Activated CD4-positive, alpha-beta T cell treated with anti-CD3 and anti-CD28 coated beads, Interleukin-2, amount 50 U/mL, for 48 hours (primary cell): Measurements from ENCODE around the gene SNX8.

Experiments
- DNase-seq, 2 experiments: peaks; one replicate each; pipeline ENCODE4 v3.0.0-alpha.2; 2020

The SNX8 gene

DNA sequence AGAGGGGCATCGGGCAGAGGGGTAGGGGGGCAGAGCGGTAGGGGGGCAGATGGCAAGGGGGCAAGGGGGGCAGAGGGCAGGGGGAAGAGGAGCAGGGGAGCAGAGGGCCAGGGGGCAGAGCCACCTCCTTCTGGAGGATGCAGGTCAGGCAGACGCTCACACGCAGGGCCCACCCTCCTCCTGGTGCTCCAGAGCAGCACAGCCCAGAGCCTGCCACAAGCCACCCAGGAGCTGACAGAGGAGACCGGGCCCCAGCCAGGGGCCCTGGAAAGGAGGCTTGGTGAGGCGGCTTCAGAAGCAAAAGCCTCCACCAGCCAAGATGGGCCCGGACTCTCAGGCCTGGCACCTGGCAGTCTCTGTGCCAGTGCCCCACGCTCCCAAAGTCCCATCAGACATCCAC, 94.6 kb downstream of the SNX8 start:
- no peak for DNase-seq

DNA sequence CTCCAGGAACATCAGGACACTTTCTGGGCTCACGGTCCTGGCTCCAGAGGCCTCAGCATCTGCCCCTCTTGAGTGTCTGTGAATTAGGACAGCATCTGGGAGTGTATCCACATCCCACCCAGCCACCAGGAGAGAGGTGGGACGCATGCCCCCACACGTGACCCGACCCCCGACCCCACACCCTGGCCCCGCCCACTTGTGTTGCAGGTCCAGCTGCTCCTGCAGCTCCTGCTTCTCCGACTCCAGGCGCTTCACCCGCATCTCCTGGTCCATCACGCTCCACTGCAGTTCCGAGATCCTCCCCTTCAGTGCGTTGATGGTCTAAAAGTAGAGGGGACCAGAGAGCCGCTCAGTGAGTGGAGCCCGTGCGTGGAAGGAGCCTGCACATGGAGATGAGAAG, 95.1 kb downstream of the SNX8 start:
- no peak for DNase-seq

DNA sequence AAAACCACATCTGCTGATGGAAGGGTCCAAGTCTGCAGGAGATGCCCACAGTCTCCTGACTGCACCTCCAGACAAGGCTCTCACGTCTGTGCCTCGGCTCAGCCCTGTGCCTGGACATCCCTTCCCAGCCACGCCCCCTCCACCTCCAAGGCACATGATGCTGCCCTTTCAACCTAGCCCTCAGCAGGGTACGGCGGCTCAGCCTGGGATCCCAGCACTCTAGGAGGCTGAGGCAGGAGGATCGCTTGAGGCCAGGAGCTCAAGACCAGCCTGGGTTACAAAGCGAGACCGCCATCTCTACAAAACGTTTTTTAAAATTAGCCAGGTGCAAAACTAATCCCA, 95.8 kb downstream of the SNX8 start:
- DNase-seq = no peak

DNA sequence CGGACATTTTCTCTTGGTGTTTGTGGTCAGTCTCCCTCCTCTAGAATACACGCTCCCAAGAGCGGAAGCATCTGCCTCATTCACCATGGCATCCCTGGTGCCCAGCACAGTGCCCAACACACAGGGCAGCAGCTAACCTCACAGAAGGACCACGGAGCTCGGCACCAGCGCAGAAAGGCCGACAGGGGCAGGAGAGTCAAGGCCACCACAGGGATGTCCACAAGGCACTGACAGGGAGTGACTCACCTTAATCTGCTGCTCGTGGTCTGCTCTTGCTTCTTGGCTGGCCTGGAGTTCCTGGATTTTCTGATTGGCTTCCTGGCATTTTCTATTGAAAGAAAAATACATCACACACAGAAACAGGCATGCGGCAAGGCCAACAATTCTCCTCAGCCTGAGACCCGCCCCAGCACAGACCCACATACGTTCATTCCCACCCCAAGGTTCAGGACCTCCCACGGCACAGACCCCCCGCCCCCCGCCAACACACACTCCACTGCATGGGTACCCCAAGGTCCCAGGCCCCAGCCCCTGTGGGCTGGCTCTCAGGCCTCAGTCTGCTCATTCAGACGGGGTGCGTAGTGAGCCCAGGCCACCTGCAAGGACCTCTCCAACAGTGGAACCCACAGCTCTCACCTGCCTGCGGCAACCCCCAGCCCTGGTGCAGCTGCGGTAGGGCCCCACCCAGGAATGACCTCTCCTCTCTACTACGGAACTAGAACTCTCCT, 96.4 kb downstream of the SNX8 start:
- DNase-seq = no peak

DNA sequence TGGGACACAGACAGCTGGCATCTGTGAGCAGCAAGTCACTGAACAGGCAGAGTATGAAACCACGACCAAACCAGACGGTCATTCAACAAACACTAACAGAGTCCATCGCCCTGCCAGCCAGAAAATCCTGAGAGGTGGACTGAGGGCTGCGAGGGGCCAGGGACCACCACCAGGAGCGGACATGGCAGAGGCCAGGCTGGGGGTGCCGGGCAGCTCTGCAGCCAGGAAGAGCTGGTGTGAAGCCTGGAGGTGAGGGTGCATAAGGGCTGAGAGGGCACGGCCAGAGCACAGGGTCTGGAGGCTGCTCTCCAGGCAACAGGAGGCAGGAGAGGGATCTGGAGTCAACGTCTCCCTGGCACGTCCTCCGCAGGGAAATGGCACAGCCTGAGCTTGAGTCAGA, 97.0 kb downstream of the SNX8 start:
- no peak for DNase-seq

DNA sequence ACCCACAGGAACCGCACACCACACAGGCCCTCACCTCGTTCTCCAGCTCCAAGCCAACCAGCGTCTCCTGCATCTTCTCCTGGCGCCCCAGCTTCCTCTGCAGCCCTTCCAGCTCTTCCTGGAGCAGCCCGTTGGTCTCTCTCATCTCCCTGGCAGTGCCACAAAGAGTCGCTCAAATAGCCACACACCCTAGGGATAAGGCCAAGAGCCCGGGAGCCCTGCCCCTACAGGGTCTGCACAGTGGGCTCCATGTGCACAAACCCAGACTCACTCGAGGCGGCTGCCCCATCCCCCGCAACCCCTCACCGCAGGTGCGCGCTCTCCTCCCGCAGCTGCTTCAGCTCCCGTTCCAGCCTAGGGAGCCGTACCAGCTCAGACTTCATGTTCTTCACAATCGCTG, 98.4 kb downstream of the SNX8 start:
- DNase-seq = no peak

DNA sequence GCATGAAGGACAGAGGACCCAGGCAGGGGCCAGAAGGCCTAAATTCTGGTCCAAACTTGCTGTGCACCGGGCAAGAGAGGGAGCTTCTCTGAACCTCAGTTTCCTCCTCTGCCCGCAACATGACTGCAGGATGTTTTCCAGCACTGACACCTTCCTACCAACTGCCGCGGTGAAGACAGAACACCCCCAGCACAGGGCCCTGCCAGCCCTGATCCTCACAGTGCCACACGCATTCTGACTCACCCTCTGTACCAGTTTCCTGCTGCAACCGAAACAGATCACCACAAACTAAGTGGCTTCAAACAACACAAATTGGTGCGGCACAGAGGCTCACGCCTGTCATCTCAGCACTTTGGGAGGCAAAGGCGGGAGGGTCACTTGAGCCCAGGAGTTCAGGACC, 99.6 kb downstream of the SNX8 start:
- DNase-seq = peak; percentile 9 to 30

DNA sequence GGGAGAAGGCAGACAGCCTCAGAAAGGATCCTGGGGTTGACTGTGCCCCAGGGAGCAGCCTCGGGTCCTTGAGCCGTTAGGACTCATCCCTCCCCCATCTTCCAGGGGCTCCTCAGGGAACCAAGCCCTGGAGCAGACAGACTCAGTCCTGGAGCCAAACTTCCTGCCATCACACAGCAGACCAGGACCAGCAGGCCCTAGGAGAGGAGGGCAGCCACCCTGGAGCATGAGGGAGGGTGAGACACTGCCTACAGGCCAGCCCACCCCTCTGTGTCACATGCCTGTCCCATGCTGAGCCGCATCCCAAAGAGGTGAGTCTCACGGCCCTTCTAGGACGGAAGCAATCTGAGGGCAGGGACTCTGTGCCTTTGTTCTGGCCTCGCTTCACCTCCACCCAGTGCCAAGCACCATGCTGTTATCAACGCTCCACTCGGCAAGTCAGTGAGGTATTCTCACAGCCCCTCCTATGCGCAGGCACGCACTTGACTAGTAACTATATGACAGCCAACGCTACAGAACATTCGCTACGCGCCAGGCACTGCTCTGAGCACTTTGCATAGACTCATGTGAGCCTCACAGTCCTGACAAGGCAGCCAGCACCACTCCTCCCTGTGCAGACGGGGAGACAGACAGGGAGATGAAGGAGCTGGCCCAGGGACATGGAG, 100.6 kb downstream of the SNX8 start:
- DNase-seq = no peak

DNA sequence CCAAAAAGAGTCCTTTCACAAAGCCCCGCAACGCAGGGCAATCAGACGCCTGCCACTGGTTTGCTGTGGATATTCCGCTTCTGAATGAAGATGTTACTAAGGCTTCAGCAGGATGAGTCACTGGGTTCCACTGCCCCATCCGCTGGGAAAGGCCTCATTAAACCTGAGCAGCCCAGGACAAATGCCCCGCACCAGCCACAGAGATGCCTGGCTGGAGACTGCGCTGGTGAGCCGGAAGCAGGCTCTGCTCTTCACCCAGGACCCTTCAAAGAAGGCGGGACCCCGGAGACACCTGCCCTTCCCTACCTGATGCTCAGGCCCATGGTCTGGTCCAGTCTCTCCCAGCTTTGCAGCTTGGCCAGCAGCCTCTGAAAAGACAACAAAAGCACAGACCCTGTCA, 101.3 kb downstream of the SNX8 start:
- DNase-seq = no peak

DNA sequence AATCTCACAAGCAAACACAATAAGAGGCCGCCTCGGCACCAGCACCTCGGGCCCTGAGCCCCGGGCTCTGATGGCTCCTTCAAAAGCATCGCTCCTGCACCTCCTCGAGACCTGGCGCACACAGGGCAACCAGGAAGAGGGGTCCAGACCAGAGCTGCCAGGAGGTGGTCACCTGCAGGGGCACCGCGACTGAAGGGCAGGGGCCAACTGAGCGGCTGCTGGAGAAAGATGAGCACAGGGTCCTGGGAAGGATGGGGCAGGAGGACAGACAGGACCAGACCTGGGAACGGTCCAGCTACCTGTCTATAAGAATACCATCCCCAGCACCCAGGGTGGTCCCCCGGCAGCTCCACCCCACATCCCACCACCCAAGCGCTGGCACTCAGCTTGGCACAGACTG, 102.3 kb downstream of the SNX8 start:
- no peak for DNase-seq

DNA sequence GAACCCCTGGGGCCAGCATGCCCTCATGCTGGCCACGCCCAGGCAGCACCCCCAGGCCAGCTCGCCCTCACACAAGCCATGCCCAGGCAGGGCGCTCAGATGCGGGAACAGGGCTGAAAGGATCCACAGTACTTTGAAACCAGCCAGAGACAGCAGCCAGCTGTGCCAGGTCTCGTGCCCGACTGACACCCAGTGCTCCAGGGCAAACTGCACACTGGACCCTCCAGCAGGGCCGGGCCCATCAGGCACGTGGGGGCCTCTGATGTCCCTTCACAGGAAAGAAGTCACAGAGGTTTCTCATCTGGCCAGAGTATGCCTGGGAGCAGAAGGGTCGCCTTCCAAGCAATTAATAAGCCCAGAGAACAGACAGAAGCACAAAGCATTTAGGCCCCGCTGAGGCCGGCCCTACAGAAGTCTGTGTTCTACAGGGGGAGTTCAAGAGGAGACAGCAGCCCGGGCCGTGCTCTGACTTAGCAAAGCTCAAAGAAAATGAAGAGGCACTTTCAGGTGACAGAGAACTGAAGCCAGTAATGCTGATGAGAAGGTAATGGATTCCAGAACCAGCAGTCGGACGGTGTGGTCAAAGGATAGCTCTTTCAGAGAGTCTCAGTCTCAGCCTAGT, 102.9 kb downstream of the SNX8 start:
- no peak for DNase-seq

DNA sequence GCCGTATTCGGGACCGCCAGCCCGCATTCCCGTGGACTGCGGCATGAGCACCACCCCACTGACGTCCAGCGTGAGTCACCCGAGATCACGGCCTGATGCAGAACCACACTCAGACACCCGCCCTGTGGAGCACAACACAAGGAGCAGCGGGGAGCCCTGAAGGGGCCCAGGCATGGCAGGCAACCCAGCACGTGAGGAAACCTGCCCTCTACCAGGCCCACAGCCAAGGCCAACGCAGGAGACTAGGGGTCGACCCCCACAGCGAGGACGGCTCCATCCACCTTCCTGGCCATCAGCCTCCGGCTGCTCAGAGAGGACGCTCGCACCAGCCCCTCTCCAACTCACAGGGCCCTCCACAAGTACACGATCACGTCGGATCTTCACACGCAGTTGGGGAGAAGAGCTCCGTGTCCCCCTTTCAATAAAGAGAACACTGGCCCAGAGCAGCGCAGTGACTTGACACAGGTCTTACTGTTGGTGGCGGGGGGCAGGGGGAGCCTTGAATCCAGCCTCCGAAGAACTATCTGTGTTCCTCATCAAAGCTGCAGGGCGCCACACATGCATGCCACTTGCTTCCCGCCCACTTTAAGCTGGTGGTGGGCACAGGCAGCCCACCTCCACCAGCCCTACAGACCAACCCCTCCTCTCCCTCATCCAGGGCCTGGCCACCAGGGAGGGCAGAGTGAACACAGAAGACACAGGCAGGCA, 103.5 kb downstream of the SNX8 start:
- no peak for DNase-seq

DNA sequence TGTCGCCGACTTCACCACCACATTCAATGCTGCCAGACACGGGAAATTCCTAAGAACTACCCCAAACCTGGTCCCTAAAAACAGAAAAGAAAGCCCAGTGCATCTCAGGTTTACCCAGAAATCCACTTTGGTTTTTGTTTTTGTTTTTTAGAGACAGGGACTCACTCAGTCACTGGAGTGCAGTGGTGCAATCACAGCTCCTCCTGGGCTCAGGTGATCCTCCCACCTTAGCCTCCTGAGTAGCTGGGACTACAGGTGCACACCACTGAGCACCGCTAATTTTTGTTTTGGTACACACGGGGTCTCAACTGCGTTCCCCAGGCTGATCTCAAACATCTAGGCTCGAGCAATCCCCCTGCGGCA, 104.3 kb downstream of the SNX8 start:
- no peak for DNase-seq

DNA sequence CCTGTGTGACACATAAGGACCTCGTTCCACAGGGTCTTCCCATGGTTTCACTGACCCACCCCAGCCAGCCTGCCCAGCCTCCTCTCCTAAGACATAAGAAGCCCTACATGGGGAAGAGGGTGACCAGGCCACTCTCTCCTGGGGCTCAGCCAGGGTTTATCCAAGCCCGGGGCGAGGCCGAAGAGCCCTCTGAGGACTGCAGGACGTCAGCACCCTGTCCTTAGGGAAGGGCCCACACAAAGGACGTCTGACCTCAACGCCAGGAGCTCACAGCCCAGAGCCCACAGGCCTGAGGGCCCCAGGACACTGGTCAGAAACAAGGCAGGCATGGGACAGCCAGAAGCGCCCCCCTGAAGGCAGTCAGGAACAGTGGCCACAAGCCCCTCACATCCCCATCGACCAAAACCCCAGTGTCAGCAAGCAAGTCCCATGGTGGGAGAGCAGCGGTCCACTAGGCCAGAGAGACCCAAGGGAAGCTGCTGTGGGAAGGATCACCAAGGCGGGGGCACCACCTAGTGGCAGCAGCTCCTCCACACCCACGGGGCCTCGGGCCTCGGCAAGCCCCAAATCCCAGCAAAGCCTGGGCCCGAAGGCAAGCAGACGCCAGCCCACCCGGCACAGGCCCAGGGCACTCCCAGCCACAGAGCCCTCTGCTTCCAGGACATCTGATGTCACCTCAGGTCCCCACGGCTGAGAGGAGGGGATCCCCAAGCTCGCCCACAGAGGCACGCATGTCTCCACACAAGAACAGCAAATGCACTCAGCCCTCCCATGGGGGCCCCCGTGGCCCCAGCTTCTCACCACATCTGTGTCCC, 104.9 kb downstream of the SNX8 start:
- peak; percentile 43 to 54 for DNase-seq

DNA sequence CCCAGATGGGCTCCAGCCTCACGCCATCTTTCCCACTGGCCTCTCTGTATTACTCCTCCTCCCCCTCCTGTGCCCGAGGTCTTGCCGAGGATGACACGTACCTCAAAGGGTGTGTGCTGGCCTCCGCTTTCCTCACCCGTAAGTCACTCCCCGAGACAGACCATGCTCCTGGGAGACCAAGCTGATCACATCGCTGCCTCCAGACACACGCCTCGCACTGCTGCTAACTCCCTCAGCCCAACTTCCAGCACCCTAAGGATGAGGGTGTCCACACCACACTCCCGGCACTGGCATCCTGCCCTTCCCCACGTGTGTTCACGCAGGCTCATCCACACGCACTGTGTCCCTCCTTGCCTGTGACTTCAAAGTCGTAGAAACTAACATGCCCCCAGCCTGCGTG, 105.5 kb downstream of the SNX8 start:
- DNase-seq = no peak

DNA sequence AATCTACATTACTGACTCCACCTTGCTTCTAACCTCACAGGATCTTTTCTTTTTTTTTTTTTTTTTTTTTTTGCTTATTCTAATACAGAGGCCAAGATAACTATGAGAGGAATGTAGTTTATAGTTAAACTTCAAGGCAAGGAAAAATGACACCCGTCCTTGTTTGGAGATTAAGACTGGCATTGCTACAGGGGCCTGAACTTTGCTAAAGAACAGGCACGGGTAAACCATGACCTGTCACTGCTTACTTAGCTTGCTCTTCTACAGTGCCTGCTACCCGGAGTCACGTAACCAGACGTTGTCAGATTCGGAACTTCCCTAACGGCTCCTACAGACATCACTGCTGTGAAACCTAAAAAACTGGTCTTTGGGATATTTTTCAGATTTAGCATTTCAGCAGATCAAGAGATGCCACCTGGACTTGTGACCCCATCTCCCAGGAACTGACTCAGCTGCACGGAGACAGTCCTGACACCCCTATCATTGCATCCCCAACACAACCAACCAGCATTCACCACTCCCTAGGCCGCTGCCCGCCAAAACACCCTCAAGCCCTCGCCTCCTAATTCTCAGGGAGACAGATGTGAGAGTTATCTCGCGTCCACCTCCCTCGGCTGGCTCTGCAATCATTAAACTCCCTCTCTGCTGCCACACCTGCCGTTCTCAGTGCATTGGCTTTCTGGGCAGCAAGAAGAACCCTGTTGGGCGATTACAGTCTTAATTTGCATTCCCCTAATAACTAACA, 109.0 kb downstream of the SNX8 start:
- DNase-seq = no peak

DNA sequence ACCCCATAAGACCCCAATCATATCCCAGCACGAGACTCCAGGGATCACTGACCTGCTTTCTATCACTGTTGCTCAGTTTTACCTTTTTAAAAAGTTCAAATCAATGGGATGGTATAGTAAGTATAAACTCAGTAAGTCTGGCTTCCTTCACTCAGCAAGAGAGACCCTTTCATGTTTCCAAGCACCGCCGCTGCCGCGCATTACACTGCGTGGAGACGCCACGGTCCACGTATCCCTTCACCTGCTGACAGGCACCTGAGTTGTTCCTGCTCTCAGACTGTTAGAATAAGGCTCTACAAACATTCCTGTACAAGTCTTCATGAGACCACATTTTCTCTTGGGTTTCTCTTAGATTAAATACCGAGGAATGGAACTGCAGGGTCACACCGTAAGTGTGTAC, 109.8 kb downstream of the SNX8 start:
- DNase-seq = no peak

DNA sequence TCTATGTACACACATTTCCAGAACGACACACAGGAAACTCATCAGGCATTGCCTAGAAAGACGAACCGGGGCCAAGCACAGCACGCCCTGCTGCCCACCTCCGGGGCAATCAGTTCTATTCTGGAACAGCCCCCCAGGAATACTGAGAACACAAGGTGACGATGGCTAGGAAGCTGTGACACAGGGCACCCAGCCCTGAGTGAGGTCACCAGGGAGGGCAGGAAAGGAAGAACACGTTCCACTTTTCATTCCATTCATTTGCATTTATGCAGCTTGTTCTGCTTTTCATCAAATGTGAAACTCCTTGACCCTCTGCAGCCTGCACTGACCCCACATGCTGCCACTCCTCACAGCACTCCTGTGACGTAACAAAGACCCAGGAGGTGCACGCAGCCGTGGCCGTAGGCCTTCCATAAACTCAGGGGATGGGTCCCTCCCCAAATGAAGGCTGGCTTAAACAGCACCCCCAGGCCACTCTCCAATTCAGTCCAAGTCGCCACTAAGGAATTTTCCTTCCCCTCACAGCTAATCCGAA, 110.4 kb downstream of the SNX8 start:
- no peak for DNase-seq

DNA sequence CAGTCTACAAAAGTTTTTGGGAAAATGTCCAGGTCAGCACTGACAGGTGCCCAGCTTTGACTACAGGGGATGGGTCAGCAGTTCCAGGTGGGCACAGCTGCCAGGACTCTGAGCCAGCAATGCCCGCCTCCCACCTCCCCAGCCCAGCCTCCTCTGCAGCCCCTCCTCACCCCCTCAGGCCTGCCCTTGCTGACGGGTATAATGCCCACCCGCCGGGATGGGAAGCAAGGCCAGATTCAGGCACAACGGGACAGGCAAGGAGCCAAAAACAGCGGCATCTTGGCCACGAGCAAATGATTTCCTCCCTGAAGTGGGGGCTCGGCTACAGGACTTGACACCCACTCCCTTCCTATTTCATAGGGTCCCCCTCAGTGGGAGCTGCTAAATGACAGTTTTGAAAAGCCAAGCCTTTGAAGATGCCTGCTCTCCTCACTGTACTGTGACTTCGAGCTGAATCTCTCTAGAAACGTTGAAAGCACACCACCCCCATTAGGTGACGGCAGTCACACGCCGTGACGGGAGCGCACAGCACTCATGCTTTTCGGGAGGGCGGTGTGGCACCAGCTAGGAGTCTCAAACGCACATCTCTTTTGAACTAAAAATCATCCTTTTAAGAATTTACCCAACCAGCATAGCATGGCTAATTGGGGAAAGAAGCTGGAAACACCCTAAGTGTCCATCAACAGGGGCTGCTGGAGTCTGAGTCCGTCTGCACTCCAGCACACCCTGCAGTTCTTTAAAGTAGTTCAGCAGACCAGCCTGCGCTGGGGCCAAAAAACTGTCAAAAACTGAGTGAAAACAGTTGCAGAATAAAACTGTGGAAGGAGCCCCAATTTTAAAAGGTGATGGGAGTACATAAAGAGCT, 111.1 kb downstream of the SNX8 start:
- DNase-seq = no peak

DNA sequence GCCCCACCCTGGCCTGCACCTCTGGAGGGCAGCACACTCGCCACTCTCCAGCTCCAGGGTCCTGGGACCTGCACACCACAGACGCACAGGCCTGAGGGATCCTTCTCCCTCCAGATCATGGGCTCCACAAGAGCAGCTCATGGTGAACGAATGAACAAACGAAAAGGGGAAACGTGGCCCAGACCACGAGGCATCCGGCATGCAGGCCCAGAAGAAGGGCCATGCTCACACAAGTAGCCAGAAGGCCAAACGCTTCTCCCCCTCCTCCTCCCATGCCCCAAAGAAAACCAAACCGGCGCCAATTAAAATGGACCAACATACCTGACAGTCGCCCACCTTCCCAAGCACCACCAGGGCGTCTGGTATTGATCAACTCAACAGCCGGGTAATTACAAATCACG, 111.9 kb downstream of the SNX8 start:
- no peak for DNase-seq
